Astrocyte (in vitro differentiated cells and primary cell): ENCODE results near the gene ARID5B. TPM values are rescaled to one million over a fixed set of nuclear protein-coding genes. Genes with fewer than 3 reads are reported as not detected.

Source experiments
- DNase-seq: peaks from one replicate; pipeline ENCODE4 v3.0.0-alpha.2; 2010; ENCODE audit warnings: low read depth
- FAIRE-seq: peaks from 2 replicates; lab custom pipeline; 2011; peaks lifted over from hg19 to GRCh38; lab: Jason Lieb, UNC
- H2AFZ ChIP-seq: 2 replicates; pipeline ENCODE4 v1.6.0; 2012; ENCODE audit warnings: low read depth, low read length, inconsistent platforms
- H3K27ac ChIP-seq: 2 replicates; pipeline ENCODE4 v1.5.1; 2011; ENCODE audit warnings: low read depth, low read length, inconsistent platforms
- H3K27me3 ChIP-seq: 2 replicates; pipeline ENCODE4 v1.6.0; 2011; ENCODE audit warnings: low read length, inconsistent platforms; ENCODE audit not compliant: insufficient read depth
- H3K36me3 ChIP-seq: 2 replicates; pipeline ENCODE4 v1.5.1; 2011; ENCODE audit warnings: low read length, inconsistent platforms; ENCODE audit not compliant: insufficient read depth
- H3K4me1 ChIP-seq: 2 replicates; pipeline ENCODE4 v1.5.1; 2011; ENCODE audit warnings: low read length, inconsistent platforms; ENCODE audit not compliant: insufficient read depth
- H3K4me2 ChIP-seq: 2 replicates; pipeline ENCODE4 v1.6.0; 2012; ENCODE audit warnings: low read length, inconsistent platforms
- H3K4me3 ChIP-seq: 2 replicates; pipeline ENCODE4 v1.5.1; 2011; ENCODE audit warnings: low read depth, mild to moderate bottlenecking, low read length, inconsistent platforms; ENCODE audit not compliant: insufficient read depth
- H3K79me2 ChIP-seq: 2 replicates; pipeline ENCODE4 v1.6.0; 2012; ENCODE audit warnings: mild to moderate bottlenecking, low read length, inconsistent platforms; ENCODE audit not compliant: insufficient read depth
- H3K9ac ChIP-seq: 2 replicates; pipeline ENCODE4 v1.6.0; 2012; ENCODE audit warnings: mild to moderate bottlenecking, low read length, inconsistent platforms
- H3K9me3 ChIP-seq: 2 replicates; pipeline ENCODE4 v1.5.1; 2012; ENCODE audit warnings: low read depth, mild to moderate bottlenecking, low read length, inconsistent platforms; ENCODE audit not compliant: insufficient read depth
- H4K20me1 ChIP-seq: 2 replicates; pipeline ENCODE4 v1.6.0; 2012; ENCODE audit warnings: low read length, inconsistent platforms; ENCODE audit not compliant: insufficient read depth
- H3K27ac Mint-ChIP-seq: one replicate; pipeline ENCODE4 v1.8.0; 2021; ENCODE audit warnings: mild to moderate bottlenecking, mixed read lengths; ENCODE audit not compliant: unreplicated experiment
- H3K27me3 Mint-ChIP-seq: one replicate; pipeline ENCODE4 v1.8.0; 2021; ENCODE audit warnings: low read depth, mixed read lengths; ENCODE audit not compliant: unreplicated experiment
- H3K36me3 Mint-ChIP-seq: one replicate; pipeline ENCODE4 v1.8.0; 2021; ENCODE audit warnings: low read depth, mixed read lengths; ENCODE audit not compliant: unreplicated experiment
- H3K4me1 Mint-ChIP-seq: one replicate; pipeline ENCODE4 v1.8.0; 2021; ENCODE audit warnings: low read depth, mixed read lengths; ENCODE audit not compliant: unreplicated experiment
- H3K4me3 Mint-ChIP-seq: one replicate; pipeline ENCODE4 v1.8.0; 2021; ENCODE audit warnings: mild to moderate bottlenecking, moderate library complexity, mixed read lengths; ENCODE audit not compliant: unreplicated experiment
- H3K9me3 Mint-ChIP-seq: one replicate; pipeline ENCODE4 v1.8.0; 2021; ENCODE audit warnings: mild to moderate bottlenecking, mixed read lengths; ENCODE audit not compliant: unreplicated experiment
- EZH2 ChIP-seq: IDR thresholded peaks from 2 replicates; pipeline ENCODE4 v1.6.1; 2012; ENCODE audit warnings: mild to moderate bottlenecking, low read length, inconsistent platforms; ENCODE audit not compliant: insufficient read depth
- total RNA-seq: library from RNA; stranded (reverse); gene quantifications from 2 replicates; pipeline ENCODE4 v1.2.1, GENCODE V29; 2021
- TF ChIP-seq, protein P1 (sequence below): IDR thresholded peaks from 2 replicates; pipeline ENCODE4 v1.5.1; 2011; ENCODE audit warnings: low read depth, mild to moderate bottlenecking, inconsistent platforms, low read length, moderate library complexity; ENCODE audit not compliant: insufficient read depth

ARID5B gene
- total RNA-seq, 1 donor from 2014 or later = 66.0 TPM

DNA sequence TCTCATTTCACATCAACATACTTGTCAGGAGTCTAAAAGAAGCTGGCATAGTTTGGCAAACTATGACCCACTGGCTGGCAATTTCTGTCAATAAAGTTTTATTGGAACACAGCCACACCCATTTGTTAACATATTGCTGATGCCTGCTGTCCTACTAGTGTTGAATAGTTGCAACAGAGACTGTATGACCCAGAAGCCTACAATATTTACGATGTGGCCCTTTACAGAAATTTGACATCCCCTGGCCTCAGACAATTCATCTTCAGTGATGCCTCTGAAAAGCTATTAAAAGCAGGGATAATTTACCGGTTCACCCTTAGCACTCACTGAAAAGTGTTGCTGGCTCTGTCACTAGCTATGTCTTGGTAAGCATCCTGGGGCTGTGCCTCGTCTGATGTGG, 155.2 kb downstream of the ARID5B start:
- Histone ChIP-seq H3K9ac (no peak overlapping the region), H3K36me3 (peaks cover 97% of the 10 kb centered on the region), H3K4me1 (peaks cover 31% of the 10 kb centered on the region), H3K4me2 (peak overlapping the region; percentile 7), H3K27ac (peak overlapping the region; percentile 1), H4K20me1 (peaks cover 84% of the 10 kb centered on the region), H3K79me2 (peaks cover 100% of the 10 kb centered on the region), H2AFZ (no peak overlapping the region), H3K9me3 (no peaks in the 10 kb centered on the region), H3K27me3 (no peaks in the 10 kb centered on the region), H3K4me3 (no peak overlapping the region)
- no peak for TF ChIP-seq EZH2
- TF ChIP-seq, protein P1, sequence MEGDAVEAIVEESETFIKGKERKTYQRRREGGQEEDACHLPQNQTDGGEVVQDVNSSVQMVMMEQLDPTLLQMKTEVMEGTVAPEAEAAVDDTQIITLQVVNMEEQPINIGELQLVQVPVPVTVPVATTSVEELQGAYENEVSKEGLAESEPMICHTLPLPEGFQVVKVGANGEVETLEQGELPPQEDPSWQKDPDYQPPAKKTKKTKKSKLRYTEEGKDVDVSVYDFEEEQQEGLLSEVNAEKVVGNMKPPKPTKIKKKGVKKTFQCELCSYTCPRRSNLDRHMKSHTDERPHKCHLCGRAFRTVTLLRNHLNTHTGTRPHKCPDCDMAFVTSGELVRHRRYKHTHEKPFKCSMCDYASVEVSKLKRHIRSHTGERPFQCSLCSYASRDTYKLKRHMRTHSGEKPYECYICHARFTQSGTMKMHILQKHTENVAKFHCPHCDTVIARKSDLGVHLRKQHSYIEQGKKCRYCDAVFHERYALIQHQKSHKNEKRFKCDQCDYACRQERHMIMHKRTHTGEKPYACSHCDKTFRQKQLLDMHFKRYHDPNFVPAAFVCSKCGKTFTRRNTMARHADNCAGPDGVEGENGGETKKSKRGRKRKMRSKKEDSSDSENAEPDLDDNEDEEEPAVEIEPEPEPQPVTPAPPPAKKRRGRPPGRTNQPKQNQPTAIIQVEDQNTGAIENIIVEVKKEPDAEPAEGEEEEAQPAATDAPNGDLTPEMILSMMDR = no peak
- Mint-ChIP-seq H3K9me3 (no peaks in the 10 kb centered on the region), H3K36me3 (peaks cover 51% of the 10 kb centered on the region), H3K27me3 (no peaks in the 10 kb centered on the region), H3K27ac (no peak overlapping the region), H3K4me1 (peaks cover 44% of the 10 kb centered on the region), H3K4me3 (peak overlapping the region; percentile 11)
- no peak for FAIRE-seq
- DNase-seq = no peak

DNA sequence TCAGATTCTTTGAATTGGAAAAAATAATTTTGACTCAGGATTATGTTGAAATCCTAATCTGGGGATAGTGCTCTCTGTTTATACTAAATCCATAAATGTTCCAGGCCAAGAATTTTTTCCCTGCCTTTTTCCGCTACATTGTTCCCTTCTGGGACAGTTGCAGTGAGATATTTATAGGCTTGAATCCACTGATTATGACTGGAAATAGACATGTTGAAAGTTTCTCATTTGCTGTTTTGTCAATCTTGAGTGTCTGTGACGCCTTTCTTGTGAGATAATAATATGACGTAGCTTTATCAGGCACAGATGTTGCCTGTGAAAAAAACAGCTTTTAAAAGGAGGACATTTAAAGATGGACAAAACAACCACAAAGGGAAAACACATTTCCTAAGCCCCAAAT, 155.9 kb downstream of the ARID5B start:
- Histone ChIP-seq H3K4me3 (no peak overlapping the region), H3K79me2 (peaks cover 100% of the 10 kb centered on the region)

DNA sequence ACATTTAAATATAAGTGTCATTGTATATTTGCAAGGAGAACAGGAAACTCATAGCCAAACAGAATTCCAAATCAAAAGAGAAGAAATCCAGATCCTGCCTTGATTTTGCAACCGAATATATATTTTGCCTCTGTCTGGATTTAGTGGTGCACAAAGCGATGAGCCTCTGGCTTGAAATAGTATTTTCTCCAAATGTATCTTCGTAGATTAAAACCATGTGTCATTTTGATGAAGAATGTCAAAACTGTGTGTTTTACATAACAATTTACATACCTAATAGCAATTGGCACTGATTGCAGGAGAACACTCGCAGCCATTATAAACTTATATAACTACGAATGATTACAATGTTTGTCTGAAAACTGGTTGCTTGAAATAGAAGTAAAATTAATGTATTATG, 156.4 kb downstream of the ARID5B start:
- no peaks in the 10 kb centered on the region for H3K9me3 Mint-ChIP-seq
- Histone ChIP-seq H4K20me1 (peaks cover 79% of the 10 kb centered on the region), H3K9ac (no peak overlapping the region), H2AFZ (no peak overlapping the region), H3K36me3 (peaks cover 92% of the 10 kb centered on the region), H3K4me2 (no peak overlapping the region), H3K4me1 (peaks cover 24% of the 10 kb centered on the region), H3K4me3 (no peak overlapping the region), H3K79me2 (peaks cover 99% of the 10 kb centered on the region), H3K27ac (no peak overlapping the region), H3K9me3 (no peaks in the 10 kb centered on the region), H3K27me3 (no peaks in the 10 kb centered on the region)
- H3K27me3 Mint-ChIP-seq = no peaks in the 10 kb centered on the region
- no peak for FAIRE-seq
- peaks cover 40% of the 10 kb centered on the region for H3K4me1 Mint-ChIP-seq
- H3K4me3 Mint-ChIP-seq = no peak overlapping the region
- peaks cover 47% of the 10 kb centered on the region for H3K36me3 Mint-ChIP-seq
- no peak for TF ChIP-seq EZH2
- TF ChIP-seq, protein P1 = no peak
- H3K27ac Mint-ChIP-seq = no peak overlapping the region
- no peak for DNase-seq

More for the DNA sequence above, 155.9 kb downstream of the ARID5B start:
- Histone ChIP-seq H3K27ac (peak overlapping the region; percentile 1), H3K36me3 (peaks cover 96% of the 10 kb centered on the region), H3K4me1 (peaks cover 25% of the 10 kb centered on the region), H3K9me3 (no peaks in the 10 kb centered on the region), H3K9ac (no peak overlapping the region), H3K27me3 (no peaks in the 10 kb centered on the region), H3K4me2 (peak overlapping the region; percentile 10), H4K20me1 (peaks cover 84% of the 10 kb centered on the region), H2AFZ (no peak overlapping the region)
- peaks cover 51% of the 10 kb centered on the region for H3K36me3 Mint-ChIP-seq
- H3K27me3 Mint-ChIP-seq = no peaks in the 10 kb centered on the region
- TF ChIP-seq, protein P1 = no peak
- TF ChIP-seq EZH2 = no peak
- H3K4me3 Mint-ChIP-seq = no peak overlapping the region
- no peak for DNase-seq
- peaks cover 43% of the 10 kb centered on the region for H3K4me1 Mint-ChIP-seq
- peak; percentile 41 for FAIRE-seq
- H3K9me3 Mint-ChIP-seq = no peaks in the 10 kb centered on the region
- H3K27ac Mint-ChIP-seq = no peak overlapping the region
